Prostate gland (tissue), 2 donors: ENCODE data around the gene LRRC74B. TPM values are rescaled to one million over a fixed set of nuclear protein-coding genes. Genes with fewer than 3 reads are reported as not detected.
A peak's percentile ranks its signal among the peaks of the same experiment; 100 is the strongest.
"Not testable (repeated sequence)": the region's sequence is repeated elsewhere in the genome, so short reads cannot be mapped to it uniquely, and the experiment has no call there.

Experiments
- DNase-seq: peaks from one replicate; pipeline ENCODE4 v3.0.0-alpha.2; 2019; ENCODE audit warnings: low spot score
- H3K27ac ChIP-seq, 2 donors: fragments of 200-600 bp; sonication (generic); 2 replicates each; pipeline ENCODE4 v1.5.1; 2017 to 2019
- H3K27me3 ChIP-seq: fragments of 200-600 bp; sonication (generic); replicated peaks from 2 replicates; pipeline ENCODE4 v1.5.1; 2019; ENCODE audit not compliant: insufficient read depth
- H3K36me3 ChIP-seq, 2 donors: fragments of 200-600 bp; sonication (generic); 1 replicate in 1 of 2; 2 replicates in 1 of 2; pipeline versions ENCODE4 v1.5.1 to v1.8.1; 2017 to 2019
- H3K4me1 ChIP-seq: fragments of 200-600 bp; sonication (generic); replicated peaks from 2 replicates; pipeline ENCODE4 v1.5.1; 2019
- H3K4me3 ChIP-seq, 2 donors: fragments of 200-600 bp; sonication (generic); 2 replicates each; pipeline ENCODE4 v1.5.1; 2017 to 2019
- H3K9me3 ChIP-seq: fragments of 200-600 bp; sonication (generic); 2 replicates; pipeline ENCODE4 v1.5.1; 2017
- POLR2A ChIP-seq: fragments of 450-650 bp; IDR thresholded peaks from one replicate; pipeline ENCODE4 v1.6.1; 2016; ENCODE audit warnings: antibody characterized with exemption, mild to moderate bottlenecking
- POLR2AphosphoS5 ChIP-seq: sonication (generic); formaldehyde crosslinking; IDR thresholded peaks from one replicate; pipeline ENCODE4 v1.6.1; 2017; ENCODE audit warnings: antibody characterized with exemption
- WGBS: methylation state at CpG from one replicate; pipeline ENCODE4 v1.1.5; 2018; 5-methylcytosine and 5-hydroxymethylcytosine counted together
- intact Hi-C: fragments of 100-400 bp; cut with DNase I; formaldehyde crosslinking; loops from one replicate; pipeline ENCODE4 v1.14.2; 2022
- total RNA-seq, 2 donors: library from RNA; depleted of rRNA; stranded (reverse); fragments of >200 nt; gene quantifications; one replicate each; pipeline ENCODE4 v1.1.0, GENCODE V29; 2016
- TF ChIP-seq, protein P1 (sequence below), 4 experiments: fragments of 200-600 bp in 2 of 4; fragments of 450-650 bp in 2 of 4; sonication (generic) in 2 of 4; IDR thresholded peaks; 1 replicate in 3 of 4; 2 replicates in 1 of 4; pipeline ENCODE4 v1.5.1; 2016 to 2019; ENCODE audit warnings: antibody characterized with exemption in 4 of 4, mild to moderate bottlenecking in 2 of 4, moderate library complexity in 2 of 4

LRRC74B gene
- total RNA-seq, 2 donors from 2014 or later, result 0.45 TPM; not detected in 1

DNA sequence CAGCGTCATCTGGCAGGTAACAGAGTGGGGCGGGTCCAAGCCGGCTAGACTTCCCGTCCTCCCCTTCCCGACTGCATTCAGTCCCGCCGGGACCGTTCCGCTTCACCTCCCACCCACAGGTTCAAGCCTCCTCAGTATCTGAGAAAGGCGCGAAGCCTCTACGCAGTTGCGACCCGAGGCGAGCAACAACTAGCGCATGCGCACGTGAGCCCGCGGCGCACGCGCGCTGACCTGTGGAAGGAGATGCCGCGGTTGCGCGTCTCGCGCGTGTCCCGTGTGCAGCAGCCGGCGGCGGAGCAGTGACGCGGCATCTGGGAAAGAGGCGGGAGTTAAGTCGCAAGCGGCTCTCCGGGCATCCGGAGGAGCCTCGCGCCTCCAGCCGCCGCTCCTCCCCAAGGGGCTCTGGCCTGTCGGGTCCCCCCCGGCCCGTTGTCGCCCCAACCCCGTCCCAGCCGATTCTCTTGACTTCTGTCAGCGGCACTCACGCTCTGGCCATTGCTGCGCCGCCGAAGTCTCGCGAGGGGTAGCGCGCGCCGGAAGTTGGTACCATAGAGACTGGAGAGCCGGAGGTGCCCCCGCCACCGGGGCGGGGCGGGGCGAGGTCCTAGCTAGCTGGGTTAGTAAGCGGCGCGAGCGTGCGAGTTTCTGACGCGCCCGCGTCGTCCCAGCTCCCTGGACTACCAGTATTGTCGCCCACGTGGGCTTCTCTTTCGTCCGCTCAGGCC is 44.0 kb upstream of the LRRC74B start, which contains the start of gene THAP7:
Gene THAP7, minus strand, starts transcription at position 518 of the 725 bp plus-strand sequence. Its CDS starts 207 bp downstream, at position 311.
- 1% methylated on average over 73 of the region's 83 CpGs for WGBS
- intact Hi-C loops, result loop anchor here (5.0 kb wide), 1 partner anchor 84 kb away; the partner anchor contains the start of gene CRKL

DNA sequence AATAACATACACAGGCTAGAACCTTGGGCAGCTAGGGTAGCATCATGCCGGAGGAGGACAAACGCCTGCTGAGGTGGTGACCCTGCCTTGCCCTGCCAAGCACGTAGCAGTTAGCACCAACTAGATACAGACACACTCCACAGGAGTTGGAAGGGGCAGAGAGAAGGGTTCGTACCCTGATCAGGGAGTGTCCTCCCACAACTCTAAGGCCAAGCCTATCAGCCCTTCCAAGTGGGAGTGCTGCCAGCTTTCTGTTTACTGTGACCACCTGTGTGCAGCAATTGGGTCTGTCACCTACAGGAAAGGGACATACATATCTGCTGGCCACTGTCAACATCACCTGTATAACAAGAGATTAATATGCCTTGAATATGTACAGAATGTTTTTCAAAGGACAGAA is 42.0 kb upstream of the LRRC74B start:
- Histone ChIP-seq H3K27ac (no peak overlapping the region), H3K4me1 (peaks cover 16% of the 10 kb centered on the region), H3K36me3 (peaks cover 0 to 4% of the 10 kb centered on the region in 2 donors), H3K9me3 (no peaks in the 10 kb centered on the region), H3K27me3 (no peaks in the 10 kb centered on the region), H3K4me3 (no peak overlapping the region)
- WGBS, result 71% methylated on average over 4 of the region's 4 CpGs
- no peak for TF ChIP-seq POLR2A
- TF ChIP-seq, protein P1, sequence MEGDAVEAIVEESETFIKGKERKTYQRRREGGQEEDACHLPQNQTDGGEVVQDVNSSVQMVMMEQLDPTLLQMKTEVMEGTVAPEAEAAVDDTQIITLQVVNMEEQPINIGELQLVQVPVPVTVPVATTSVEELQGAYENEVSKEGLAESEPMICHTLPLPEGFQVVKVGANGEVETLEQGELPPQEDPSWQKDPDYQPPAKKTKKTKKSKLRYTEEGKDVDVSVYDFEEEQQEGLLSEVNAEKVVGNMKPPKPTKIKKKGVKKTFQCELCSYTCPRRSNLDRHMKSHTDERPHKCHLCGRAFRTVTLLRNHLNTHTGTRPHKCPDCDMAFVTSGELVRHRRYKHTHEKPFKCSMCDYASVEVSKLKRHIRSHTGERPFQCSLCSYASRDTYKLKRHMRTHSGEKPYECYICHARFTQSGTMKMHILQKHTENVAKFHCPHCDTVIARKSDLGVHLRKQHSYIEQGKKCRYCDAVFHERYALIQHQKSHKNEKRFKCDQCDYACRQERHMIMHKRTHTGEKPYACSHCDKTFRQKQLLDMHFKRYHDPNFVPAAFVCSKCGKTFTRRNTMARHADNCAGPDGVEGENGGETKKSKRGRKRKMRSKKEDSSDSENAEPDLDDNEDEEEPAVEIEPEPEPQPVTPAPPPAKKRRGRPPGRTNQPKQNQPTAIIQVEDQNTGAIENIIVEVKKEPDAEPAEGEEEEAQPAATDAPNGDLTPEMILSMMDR (IDR thresholded peaks at IDR 0.05), result no peak
- TF ChIP-seq POLR2AphosphoS5, result no peak
- intact Hi-C loops, result loop anchor here (5.0 kb wide), 1 partner anchor 86 kb away; the partner anchor contains the start of gene CRKL
- no peak for DNase-seq

More for the DNA sequence above, 44.0 kb upstream of the LRRC74B start, which contains the start of gene THAP7:
- H3K4me1 ChIP-seq, result peaks cover 16% of the 10 kb centered on the region
- peak; percentile 95 for DNase-seq
- H3K27me3 ChIP-seq, result no peaks in the 10 kb centered on the region
- H3K9me3 ChIP-seq, result no peaks in the 10 kb centered on the region
- peak within 1 kb of the TSS; percentile 96 to 97 for H3K27ac ChIP-seq
- H3K36me3 ChIP-seq, result peaks cover 0 to 11% of the 10 kb centered on the region in 2 donors
- peak within 1 kb of the TSS; percentile 57 to 66 for H3K4me3 ChIP-seq
- TF ChIP-seq POLR2A (peak; percentile 68), POLR2AphosphoS5 (peak; percentile 92)
- TF ChIP-seq, protein P1 (IDR thresholded peaks at IDR 0.05), result no peak

DNA sequence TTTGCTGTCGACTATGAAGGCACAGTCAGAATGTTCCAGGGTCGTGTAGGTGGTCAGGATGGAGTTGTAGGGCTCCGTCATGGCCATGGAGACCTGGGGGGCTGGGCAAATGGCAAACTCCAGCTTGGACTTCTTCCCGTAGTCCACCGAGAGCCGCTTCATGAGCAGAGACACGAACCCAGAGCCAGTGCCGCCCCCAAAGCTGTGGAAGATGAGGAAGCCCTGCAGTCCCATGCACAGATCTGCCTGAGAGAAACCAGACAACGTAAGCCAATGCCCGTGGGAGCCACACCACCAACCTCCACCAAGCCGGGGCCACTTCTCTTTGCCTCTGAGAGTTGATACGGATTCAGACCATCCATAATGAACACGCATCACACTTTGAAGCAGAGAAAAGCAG is 36.5 kb upstream of the LRRC74B start:
- H3K27ac ChIP-seq, H3K4me3 ChIP-seq, intact Hi-C loops, H3K36me3 ChIP-seq, DNase-seq, H3K9me3 ChIP-seq, H3K4me1 ChIP-seq, H3K27me3 ChIP-seq: not testable (repeated sequence)
- WGBS, result 83% methylated on average over 13 of the region's 13 CpGs

DNA sequence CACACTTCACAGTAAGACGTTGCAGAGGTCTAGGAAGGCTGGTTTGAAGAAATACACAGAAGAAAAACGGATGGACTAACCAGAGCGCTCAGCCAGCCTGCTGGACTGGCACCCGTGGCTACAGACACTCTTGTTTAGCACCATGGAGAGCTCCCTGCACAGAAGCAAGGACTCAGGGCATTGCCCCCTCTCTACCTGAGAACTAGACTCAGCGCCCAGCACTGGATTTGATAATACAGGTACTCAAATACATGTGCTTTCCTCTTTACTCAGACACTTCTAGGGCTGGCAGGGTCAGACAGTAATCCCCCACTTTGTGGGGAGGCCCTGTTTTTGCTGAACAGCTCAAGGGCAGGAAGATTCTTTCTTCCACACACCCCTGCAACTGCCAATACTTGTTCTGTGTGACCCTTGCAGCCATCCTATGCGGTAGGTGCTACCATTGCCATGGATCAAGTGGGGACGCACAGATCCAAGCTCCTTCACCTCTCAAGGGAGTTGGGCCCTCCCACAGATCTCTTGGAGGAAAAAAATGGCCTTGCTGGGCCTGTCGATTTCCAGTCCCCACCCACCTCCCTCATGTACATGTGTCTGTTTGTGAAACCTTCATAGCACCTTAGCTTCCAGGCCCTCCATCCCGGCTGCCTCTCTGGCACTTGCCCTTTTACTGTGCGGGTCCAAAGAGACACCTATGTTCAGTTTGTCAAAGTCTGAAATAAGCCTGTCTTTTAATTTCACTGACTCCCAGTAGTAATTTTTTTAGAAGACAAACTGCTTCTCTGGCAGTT is 35.9 kb upstream of the LRRC74B start:
- intact Hi-C loops, result no loop called here
- no peaks in the 10 kb centered on the region for H3K36me3 ChIP-seq
- no peaks in the 10 kb centered on the region for H3K27me3 ChIP-seq
- H3K4me3 ChIP-seq, result no peak overlapping the region
- H3K4me1 ChIP-seq, result peaks cover 7% of the 10 kb centered on the region
- no peaks in the 10 kb centered on the region for H3K9me3 ChIP-seq
- 52% methylated on average over 10 of the region's 10 CpGs for WGBS
- DNase-seq, result peak; percentile 16
- no peak for TF ChIP-seq POLR2AphosphoS5
- H3K27ac ChIP-seq, result no peak overlapping the region

DNA sequence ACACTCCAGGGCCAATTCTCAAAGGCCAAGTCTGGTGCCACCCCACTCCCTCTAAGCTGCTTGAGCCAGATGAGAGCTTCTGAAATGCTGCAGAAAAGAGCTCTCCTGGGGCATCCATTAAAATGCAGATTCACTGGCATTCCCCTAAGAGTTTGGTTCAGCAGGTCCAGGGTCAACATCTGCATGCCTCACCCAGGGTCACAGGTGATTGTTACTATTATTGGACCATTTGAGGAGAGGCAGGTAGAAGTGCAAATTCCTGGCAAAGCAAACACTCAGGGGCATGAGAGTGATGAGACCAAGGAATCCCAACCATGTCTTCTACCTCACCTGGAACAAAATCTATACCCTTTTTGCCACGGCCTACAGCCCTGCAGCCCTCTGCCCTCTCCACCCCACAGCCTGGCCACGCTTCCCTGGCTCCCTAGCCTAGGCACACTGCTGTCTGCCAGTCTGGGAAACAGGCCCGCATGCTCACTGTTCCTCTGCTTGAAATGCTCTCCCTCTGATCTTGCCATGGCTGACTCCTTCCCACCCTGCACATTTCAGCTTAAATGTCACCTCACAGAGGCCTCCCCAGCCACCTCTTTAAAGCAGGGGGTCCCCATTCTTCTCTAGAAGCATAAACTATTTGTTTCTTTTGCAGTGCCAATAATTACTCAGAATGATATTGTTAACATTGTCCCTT is 35.2 kb upstream of the LRRC74B start:
- H3K36me3 ChIP-seq, result no peaks in the 10 kb centered on the region
- no peak for TF ChIP-seq POLR2AphosphoS5
- TF ChIP-seq POLR2A, result no peak
- TF ChIP-seq, protein P1 (IDR thresholded peaks at IDR 0.05), result no peak
- WGBS, result 93% methylated on average over 3 of the region's 3 CpGs
- H3K27me3 ChIP-seq, result no peaks in the 10 kb centered on the region
- no peaks in the 10 kb centered on the region for H3K9me3 ChIP-seq
- intact Hi-C loops, result no loop called here
- no peak overlapping the region for H3K27ac ChIP-seq
- no peak overlapping the region for H3K4me3 ChIP-seq
- H3K4me1 ChIP-seq, result peaks cover 8% of the 10 kb centered on the region
- no peak for DNase-seq
